T47D (cell line): Measurements from ENCODE around the gene RTP5.

Experiments
- DNase-seq, 2 experiments: peaks; one replicate each; pipeline versions ENCODE4 v3.0.0 to v3.0.0-alpha.2; 2011 to 2012; ENCODE audit warnings: low read depth in 1 of 2, low spot score in 1 of 2
- JUND ChIP-seq: IDR thresholded peaks from 2 replicates; pipeline ENCODE4 v1.6.1; 2012; ENCODE audit warnings: low read depth
- in situ Hi-C: cut with HindIII; loops from 2 replicates; pipeline ENCODE4 v1.10.0; 2016; ENCODE audit warnings: low sequenced_read_pairs, low pct_unique_long_range_greater_than_20kb

The RTP5 gene

DNA sequence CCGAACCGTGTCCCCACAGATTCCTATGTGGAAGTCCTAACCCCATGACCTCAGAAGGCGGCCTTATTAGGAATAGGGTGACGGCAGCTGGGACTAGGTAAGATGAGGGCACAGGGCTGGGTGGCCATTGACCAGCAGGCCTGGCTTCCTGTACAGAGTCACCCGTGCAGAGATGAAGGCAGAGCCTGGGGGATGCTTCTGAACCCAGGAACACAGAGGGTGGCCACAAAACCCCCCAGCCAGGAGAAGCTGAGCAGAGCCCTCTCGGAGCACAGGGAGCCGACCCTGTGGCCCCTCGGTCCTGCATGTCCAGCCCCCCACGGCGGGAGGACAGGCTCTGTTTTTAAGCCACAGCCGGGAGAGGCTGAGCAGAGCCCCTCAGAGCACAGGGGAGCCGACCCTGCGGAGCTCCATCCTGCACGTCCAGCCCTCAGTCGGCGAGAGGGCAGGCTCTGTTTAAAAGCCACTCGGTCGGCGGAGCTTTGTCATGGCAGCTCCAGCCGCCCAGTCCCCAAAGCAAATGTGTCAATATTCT lies 13.6 kb upstream of the RTP5 start:
- in situ Hi-C loops: no loop called here
- no peak for TF ChIP-seq JUND
- DNase-seq: no peak

DNA sequence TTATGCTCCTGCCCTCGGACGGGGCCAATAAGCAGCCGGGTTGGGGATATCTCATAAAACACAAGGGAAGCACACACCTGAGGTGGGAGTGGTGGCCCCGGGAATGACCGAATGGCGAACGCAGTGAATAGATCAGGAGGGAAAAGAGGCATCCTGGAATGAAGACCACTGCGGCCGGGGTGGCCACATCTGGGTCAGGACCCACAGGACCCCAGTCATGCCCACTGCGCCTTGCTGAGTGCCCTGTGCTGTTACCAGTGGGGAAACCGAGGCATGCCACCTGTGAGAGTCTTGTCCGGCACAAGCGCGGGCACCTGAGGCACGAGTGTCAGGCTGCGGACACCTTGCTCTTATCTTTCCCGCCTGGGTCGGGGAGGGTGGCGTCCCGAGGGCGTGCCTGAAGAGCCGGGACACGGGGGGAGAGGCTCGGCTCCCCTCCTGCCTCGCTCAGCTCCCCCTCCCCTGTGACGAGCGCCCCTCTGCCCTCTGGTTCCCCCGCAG lies 12.4 kb upstream of the RTP5 start:
- TF ChIP-seq JUND: no peak
- in situ Hi-C loops: no loop called here
- DNase-seq: no peak

DNA sequence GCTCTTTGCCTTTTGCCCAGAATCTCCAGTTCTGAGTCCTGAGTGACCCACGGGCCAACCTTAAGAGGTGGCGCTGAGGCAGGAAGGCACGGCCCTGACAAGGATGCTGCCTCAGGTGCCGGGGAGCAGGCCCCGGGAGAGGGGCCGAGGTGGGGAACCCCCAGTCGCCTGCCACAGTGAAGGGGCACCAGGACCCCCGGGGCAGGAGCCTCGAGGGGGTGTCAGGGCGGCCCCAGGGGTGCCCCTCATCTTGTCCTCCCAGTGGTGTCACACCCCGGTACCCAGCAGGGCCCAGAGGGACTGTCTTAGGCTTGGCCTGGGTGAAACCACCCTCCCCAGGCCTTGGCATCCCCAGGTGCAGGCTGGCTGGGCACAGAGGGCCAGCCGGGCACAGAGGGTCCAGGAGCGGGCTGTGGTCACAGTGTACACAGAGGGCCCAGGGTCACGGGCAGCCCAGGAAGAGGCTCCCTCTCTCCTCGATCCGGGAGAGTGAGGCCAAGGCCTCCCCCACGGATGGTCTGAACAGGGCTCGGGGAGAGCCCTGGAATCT lies 11.9 kb upstream of the RTP5 start:
- in situ Hi-C loops: no loop called here
- TF ChIP-seq JUND: no peak
- no peak for DNase-seq

DNA sequence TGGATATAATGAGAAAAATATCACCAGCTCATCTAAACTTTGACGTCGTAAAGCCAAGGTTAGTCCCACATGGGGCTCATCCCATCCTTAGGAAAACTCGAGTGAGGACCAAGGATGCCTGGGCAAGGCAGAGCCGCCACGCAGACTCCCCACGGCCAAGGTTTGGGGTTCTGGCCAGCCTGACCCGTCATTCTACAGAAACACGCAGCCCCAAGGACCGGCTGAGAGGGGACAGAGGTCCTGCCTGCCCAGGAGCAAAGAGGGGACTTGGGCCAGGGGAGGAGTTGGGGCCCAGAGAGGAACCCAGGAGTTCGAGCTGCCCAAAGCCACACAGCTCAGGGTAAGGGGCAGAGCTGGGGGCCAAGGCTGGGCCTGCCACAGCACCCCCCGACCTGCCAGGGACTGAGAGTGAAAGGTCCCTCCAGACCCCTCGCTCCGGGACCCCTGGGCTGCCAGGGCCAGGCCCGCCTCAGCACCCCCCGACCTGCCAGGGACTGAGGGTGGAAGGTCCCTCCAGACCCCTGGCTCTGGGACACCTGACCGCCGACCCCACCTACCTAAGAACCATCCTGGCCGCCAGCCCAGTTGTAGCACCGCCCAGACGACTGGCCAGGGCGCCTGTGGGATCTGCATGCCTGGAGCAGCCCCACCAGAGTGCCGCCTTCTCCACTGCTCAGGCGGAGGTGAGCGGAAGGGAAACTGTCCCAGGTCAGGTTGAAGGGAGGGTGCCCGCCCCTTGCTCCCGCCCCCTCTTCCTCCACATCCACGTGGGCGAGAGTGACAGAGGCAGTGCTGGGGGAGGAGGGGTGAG lies 11.1 kb upstream of the RTP5 start, which contains the start of gene PDCD1:
Gene PDCD1, minus strand, starts transcription at position 689 of the 811 bp plus-strand sequence. Its CDS starts 56 bp downstream, at position 633.
- in situ Hi-C loops: no loop called here
- TF ChIP-seq JUND: no peak
- no peak for DNase-seq

DNA sequence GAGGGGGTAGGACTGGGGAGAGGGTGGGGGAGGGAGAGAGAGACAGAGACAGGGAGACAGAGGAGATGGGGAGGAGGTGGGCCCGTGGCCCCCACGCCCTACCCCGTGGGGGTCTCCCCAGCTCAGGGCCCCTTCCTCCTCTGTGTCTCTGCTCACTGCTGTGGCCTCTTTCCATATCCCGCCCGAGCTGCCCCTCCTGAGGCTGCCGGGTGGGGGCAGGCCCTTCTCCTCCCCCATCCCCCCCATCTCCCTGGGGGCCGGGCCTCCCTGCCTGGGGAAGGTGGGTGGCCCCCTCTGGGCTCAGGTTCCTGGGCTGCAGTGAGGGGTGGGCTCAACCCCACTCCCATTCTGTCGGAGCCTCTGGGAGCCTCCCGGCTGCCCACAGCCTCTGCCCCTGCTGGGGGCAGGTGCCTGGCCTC lies 10.5 kb upstream of the RTP5 start:
- in situ Hi-C loops: no loop called here
- TF ChIP-seq JUND: no peak
- DNase-seq: no peak

DNA sequence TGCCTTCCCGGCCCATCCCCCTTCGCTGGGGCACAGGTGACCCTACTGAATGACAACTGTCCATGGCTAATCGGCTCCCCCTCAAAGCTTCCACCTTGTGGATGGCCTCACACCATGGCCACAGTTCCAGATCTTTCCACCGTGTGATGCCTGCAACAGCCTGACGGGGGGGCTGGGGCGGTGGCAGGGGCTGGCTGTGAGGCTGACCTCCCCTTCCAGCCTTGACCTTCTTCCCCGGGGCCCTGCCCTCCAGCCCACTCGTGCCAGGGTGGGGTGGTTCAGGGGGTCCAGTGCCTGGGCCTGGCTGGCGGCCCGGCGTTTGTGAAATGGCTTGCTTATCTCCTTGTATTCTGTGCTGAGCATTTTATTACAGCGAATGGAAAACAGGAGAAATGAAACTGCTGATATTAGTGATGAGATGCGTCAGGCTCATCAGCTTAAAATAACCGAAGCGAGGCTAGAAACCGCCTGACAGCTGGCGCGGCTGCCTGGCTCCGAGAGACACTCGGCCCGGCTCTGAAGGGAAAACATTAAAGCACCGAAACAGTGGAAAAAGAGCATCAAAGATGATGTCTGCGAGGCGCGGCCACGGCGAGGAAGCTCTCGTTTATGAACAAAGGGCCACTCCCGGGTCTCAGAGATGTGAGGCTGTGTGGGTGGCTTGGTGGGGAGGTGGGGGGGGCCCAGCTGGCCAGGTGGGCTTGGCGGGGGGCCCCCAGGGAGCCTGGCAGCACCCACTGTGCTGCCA lies 9.9 kb upstream of the RTP5 start:
- in situ Hi-C loops: no loop called here
- no peak for DNase-seq
- TF ChIP-seq JUND: no peak

DNA sequence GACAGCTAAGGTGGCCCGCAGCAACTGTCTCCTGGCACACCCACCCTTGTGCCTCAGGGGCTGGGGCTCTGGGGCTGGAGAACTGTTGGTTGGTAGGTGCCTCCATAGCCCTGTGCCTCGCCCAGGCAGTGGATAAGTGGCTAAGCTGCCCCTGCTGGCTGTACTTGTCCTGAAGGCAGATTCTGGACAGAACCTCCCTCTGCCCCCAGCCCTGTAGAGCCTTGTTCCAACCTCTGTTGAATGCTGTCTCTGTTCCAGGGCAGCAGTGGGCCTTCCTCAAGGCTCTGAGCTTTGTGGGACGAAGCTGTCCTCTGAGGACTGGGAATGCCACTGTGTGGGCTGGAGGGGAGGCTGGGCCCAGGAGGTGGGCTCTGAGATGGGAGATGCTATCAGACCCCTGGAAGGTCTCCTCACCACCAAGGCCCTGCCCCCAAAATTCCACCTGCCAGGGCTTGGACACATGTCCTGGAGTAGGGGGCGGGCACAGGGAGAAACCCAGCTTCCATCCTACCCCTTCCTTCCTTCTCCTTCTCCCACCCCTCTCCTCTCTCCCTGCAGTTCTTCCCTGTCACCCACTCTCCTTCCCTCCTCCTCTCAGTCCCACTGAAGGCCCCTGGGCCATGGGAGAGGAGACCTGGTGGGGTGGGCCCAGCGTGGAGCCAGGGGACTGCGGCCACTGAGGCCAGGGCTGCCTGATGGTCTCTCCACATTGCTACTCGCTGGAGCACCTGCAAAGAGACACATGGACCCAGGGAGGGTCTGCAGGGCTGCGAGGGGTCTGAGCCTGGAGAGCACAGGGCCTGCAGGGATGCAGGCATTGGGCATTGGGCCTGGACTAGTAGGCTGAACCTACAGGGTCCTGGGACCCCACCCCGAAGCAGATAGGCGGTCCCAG lies 9.1 kb upstream of the RTP5 start:
- no peak for DNase-seq
- in situ Hi-C loops: no loop called here
- TF ChIP-seq JUND: no peak

DNA sequence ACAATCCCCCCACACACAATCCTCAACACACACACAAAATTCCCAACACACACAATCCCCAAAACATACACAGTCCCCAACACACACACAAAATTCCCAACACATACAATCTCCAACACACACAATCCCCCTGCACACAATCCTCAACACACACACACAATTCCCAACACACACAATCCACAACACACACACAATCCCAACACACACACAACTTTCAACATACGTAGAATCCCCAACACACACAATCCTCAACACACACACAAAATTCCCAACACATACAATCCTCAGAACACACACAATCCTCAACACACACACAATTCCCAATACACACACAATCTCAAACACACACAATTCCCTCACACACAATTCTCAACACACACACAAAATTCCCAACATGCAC lies 8.3 kb upstream of the RTP5 start:
- in situ Hi-C loops: no loop called here
- DNase-seq: no peak
- no peak for TF ChIP-seq JUND

DNA sequence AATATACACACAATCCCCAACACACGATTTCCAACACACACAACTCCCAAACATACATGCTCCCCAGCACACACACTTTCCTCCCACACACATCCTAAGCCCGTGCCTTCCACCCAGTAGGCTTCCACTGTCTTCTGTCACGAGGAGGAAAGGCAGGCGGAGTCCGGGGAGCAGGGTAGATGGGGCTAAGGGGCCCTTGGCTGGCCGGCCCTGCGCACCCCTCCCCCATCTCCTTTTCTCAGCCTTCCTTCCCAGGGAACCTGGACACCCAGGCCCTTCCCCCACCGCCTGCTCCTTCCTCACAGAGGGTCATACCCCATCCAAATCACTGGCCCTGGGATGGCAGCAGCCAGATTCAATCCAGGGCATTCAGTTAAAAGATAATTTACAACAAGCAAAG lies 7.4 kb upstream of the RTP5 start:
- no peak for TF ChIP-seq JUND
- in situ Hi-C loops: no loop called here
- no peak for DNase-seq

DNA sequence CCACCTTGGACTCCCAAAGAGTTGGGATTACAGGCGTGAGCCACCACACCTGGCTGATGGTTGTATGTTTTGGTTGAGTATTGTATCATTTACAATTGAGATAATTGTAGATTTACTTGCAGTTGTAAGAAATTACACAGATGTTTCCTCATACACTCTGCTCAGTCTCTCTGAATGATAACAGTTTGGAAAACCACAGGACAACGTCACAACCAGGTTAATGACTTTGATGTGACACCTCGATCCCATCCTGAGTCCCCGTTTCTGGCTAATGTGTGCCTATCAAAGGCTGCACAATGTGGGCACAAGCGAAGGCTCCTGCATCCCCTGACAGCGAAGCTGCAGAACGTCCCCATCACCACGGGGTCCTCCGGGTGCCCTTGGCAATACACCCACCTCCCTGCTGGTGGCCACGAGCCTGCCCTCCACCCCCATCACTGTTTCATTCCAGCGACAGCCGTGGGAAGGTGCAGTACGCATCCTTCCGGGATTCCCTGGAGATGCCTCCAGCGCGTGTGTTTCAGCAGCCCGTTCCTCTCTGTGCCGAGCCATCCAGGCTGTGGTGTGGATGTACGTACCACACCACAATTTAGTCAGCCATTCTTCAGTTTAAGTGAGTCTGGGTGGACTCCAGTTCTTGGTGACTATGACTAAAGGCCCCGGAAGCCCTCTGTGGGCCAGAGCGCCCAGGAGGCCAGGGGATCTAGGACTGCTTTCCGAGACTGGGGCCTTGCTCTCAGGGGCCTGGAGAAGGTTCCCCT lies 6.6 kb upstream of the RTP5 start:
- DNase-seq: no peak
- no peak for TF ChIP-seq JUND
- in situ Hi-C loops: no loop called here

DNA sequence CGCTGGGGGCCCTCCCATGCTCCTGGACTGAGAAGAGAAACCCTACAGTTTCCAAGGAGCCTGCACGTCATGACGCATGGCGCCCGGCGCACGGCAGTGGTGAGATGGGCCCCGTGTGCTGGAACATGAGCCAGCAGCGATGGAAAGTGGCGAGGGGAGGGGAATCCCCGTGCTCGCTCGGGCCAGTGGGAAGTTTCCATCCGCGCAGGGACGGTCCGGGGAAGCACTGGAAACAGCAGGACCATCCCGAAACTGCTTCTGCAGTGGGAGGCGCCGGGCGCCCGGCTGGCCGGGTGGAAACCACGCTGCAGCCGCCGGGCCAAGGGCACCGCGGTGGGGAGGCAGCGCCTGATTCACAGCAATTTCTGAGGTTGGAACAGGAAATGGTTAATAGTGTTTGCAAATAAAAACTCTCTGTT lies 6.0 kb upstream of the RTP5 start:
- no peak for DNase-seq
- TF ChIP-seq JUND: no peak
- in situ Hi-C loops: no loop called here
